KOPT-K1 (cell line): ENCODE data around the gene SRM.
"Not testable (repeated sequence)": the region's sequence is repeated elsewhere in the genome, so short reads cannot be mapped to it uniquely, and the experiment has no call there.

ENCODE experiments used
- H3K27ac ChIP-seq: fragments of 200-600 bp; sonication (generic); 2 replicates; pipeline ENCODE4 v1.5.1; 2016; ENCODE audit warnings: antibody characterized with exemption, mild to moderate bottlenecking, low read depth, low read length; ENCODE audit not compliant: poor library complexity, severe bottlenecking
- H3K36me3 ChIP-seq: fragments of 200-600 bp; sonication (generic); 2 replicates; pipeline ENCODE4 v1.5.1; 2017; ENCODE audit warnings: antibody characterized with exemption, mild to moderate bottlenecking, low read length, moderate library complexity; ENCODE audit not compliant: insufficient read depth
- H3K9me3 ChIP-seq: fragments of 200-600 bp; sonication (generic); 2 replicates; pipeline ENCODE4 v1.5.1; 2017; ENCODE audit warnings: antibody characterized with exemption, low read length, mild to moderate bottlenecking; ENCODE audit not compliant: insufficient read depth, poor library complexity, severe bottlenecking

The SRM gene

DNA sequence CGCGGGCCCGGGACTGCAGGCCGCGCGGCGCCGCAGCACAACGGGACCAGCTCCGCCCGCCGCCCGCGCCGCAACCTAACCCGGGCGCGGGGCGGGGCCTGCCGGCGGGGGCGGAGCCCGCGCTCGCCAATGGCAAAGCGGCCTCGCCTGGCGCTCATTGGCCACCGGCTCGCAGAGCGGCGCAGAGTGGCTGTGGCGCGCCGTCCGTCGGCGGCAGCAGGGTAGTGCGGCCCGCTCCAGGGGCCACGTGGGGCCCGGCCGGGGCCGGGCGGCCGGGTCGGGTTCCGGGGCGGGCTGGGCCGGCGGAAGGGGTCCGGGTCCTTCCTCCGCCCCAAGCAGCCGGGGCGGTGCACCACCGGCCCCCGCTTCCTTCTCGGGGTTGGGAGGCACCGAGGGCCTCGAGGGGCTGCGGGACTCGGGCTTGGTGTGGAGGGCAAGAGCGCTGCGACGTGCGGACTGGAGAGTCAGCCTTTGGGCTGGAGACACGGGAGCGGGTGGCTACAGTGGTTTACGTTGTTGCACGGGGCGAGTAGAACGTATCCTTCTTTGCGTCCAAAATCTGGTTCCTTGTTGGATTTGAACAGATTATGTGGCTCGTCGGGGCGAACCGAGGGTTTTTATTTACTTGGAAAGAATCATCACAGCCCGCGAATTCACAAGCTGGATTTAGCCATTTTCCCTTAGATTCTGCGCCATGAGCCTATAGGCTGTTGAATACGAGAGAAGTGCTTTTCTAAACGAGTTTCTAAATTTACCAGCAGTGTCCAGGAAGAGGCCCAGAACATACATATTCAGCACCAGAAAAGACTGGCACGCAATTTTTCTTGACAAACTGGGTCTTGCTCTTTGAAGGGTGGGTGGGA, at the start of gene SRM:
Gene SRM, minus strand, starts transcription at position 51 of the 863 bp plus-strand sequence. CDS start 75 bp downstream, outside the sequence.
- Histone ChIP-seq H3K9me3 (no peaks in the 10 kb centered on the region), H3K27ac (peak within 1 kb of the TSS; percentile 81), H3K36me3 (peaks cover 66% of the 10 kb centered on the region)

DNA sequence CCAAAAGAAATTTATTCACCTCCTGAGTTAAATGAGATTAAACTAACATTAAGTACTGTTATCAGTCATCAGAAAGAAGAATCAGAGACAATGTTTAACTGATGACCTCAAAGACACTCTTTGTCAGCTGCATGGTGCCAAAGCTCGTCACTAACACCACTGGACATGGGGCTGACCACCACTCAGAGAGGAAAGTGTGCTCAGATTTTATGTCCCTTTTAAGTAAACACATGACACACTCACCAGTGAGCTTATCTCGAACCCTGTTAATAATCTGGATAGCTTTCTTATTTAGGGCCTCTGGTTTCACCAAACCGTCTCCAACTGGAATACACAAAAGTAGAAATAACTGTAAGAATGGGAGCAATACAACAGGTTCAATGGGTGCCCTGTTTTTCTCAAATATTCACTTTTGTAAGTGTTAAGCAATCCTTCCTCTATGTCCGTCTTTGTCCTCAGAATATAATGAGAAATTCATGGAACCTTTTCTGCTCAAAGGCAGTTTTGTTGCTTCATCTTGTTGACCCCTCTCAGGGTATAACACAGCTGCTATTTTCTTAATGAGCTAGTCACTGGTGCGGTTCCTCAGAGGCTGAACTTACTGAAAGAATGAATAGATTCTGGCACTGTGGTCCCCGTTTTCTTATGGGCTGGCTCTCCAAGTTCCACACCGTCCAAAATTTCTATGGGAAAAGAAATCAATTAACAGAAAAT, 49.4 kb upstream of the SRM start:
- no peaks in the 10 kb centered on the region for H3K9me3 ChIP-seq
- H3K27ac ChIP-seq, result no peak overlapping the region
- H3K36me3 ChIP-seq, result peaks cover 88% of the 10 kb centered on the region

DNA sequence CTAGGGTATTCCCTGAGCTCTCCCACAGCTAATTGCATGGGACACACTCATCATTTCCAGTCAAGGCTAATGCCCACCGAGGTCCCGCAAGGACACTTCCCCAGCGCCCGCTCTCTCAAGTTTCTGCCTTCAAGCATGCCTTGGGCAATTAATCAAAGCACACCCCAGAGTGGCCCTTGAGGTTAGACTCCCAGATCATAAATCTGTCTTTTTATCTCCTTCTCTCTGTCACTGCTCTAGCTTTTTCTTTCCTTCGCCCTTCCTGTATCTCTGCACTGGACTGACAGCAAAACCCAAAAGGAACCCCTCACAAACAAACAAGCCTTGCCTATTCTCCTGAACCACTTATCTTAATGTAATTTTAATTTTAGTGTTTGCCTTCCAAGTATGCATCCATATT, 47.8 kb upstream of the SRM start:
- Histone ChIP-seq H3K9me3 (no peaks in the 10 kb centered on the region), H3K27ac (no peak overlapping the region), H3K36me3 (peaks cover 71% of the 10 kb centered on the region)

DNA sequence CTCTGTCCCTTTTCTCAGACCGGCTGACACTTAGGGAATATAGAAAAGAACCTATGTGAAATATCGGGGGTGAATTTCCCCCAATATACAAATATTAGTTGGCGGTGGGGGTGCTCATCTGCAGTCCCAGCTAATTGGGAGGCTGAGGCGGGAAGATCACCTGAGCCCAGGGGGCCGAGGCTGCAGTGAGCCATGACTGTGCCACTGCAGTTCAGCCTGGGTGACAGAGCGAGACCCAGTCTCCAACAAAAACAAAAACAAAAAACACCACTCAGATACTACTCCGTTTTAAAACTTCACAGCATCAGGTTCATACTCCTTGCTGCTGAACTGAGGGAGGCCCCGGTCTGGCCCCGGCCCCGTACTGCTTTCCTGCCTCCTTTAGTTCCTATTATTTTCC, 45.8 kb upstream of the SRM start:
- Histone ChIP-seq H3K27ac (no peak overlapping the region), H3K36me3 (peaks cover 51% of the 10 kb centered on the region), H3K9me3 (no peaks in the 10 kb centered on the region)

DNA sequence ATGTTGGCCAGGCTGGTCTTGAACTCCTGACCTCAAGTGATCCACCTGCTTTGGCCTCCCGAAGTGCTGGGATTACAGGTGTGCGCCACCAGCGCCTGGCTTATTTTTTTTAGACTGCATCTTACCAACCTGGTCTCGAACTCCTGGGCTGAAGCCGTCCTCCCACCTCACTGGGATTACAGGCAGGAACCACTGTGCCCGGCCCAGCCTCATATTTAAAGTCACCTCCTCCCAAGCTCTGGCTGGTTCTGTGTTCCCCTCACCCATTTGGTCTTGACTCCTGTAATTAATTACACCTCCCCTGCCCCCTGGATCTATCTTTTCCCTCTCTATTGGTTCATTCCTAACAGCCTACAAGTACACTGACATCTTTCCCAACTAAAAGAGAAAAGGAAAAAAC, 41.5 kb upstream of the SRM start:
- Histone ChIP-seq H3K27ac (no peak overlapping the region), H3K9me3 (no peaks in the 10 kb centered on the region), H3K36me3 (peaks cover 27% of the 10 kb centered on the region)

DNA sequence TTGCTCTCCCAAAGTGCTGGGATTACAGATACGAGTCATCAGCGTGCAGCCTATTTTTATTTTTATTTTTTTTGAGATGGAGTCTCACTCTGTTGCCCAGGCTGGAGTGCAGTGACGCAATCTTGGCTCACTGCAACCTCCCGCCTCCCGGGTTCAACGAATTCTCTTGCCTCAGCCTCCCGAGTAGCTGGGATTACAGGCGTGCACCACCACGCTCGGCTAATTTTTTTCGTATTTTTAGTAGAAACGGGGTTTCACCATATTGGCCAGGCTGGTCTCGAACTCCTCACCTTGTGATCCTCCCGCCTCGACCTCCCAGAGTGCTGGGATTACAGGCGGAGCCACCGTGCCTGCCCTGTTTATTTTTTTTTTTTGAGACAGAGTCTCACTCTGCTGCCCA, 41.0 kb upstream of the SRM start:
- H3K27ac ChIP-seq, H3K9me3 ChIP-seq: not testable (repeated sequence)
- H3K36me3 ChIP-seq, result peaks cover 27% of the 10 kb centered on the region

DNA sequence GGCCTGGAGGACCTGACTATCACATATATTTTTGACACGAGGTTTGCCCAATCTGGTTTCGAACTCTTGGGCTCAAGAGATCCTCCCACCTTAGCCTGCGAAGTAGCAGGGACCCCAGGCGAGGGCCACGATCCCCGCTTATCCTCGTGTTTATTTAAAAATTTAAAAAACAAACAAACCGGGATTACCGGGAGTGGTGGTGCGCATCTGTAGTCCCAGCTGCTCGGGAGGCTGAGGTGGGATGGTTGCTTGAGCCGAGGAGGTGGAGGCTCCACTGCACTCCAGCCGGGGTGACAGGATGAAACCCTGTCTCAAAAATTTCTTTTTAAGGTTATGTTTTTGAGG, 40.3 kb upstream of the SRM start:
- Histone ChIP-seq H3K9me3 (no peaks in the 10 kb centered on the region), H3K36me3 (peaks cover 29% of the 10 kb centered on the region), H3K27ac (peak overlapping the region; percentile 85)

DNA sequence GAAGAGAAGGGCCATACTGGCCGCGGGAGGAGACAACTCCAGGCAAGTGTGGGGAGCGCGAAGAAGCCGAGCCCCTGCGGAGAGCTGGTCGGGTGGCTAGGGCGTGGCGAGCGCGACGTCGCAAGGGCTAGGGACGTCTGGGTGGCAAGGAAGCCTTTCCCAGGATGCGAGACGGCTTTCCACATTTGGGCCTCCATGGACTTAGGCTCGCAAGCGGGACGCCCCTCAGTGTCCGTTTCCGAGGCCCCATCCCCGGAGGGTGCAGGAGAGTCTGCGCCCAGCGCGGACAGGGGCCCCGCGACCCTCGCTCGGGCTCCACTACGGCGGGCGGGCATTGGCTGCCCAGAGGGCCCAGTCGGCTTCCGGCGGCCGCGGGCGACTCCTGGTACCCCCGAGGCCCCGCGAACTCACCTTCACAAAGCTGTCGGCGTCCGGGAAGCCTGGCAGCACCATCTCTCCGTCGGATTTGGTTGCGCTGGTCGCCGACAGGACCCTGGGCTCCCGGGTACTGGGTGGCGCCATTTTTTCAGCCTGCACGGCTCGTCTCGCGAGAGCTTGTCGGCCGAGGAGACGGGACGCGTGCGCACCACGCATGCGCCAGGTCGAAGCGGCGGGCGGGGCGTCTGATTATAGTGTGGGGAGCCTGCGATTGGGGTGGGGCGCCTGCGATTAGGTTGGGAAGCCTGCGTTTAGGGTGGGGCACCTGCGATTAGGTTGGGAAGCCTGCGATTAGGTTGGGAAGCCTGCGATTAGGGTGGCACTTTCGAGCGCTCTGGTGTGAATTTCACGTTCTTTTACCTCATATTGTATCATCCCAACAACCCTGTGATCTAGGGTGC, 39.7 kb upstream of the SRM start, which contains the start of gene EXOSC10:
Gene EXOSC10, minus strand, starts transcription at position 560 of the 839 bp plus-strand sequence. Its CDS starts 38 bp downstream, at position 522.
- Histone ChIP-seq H3K9me3 (no peaks in the 10 kb centered on the region), H3K36me3 (peaks cover 35% of the 10 kb centered on the region), H3K27ac (peak within 1 kb of the TSS; percentile 85)

DNA sequence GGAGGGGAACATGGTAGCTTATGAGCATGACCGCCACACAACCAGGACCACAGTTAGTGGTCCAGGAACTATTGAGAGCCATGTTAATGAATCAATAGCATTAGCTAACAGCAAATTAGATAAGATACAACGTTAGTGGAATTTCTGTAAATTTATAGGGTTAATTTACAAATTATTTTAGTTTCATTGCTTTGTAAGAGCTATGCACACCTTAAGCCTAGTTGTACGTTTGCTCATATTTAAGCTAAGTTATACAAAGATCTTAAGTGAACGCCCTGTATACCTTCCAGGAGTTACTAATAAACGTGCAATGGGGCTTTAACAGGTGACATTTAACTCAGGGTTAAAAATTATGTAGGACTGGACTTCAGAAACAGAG, 39.1 kb upstream of the SRM start:
- H3K27ac ChIP-seq, result peak overlapping the region; percentile 85
- H3K36me3 ChIP-seq, result peaks cover 41% of the 10 kb centered on the region
- H3K9me3 ChIP-seq, result no peaks in the 10 kb centered on the region

DNA sequence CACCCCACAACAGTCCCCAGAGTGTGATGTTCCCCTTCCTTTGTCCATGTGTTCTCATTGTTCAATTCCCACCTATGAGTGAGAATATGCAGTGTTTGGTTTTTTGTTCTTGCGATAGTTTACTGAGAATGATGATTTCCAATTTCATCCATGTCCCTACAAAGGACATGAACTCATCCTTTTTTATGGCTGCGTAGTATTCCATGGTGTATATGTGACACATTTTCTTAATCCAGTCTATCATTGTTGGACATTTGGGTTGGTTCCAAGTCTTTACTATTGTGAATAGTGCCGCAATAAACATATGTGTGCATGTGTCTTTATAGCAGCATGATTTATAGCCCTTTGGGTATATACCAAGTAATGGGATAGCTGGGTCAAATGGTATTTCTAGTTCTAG, 24.0 kb upstream of the SRM start:
- not testable (repeated sequence) for H3K27ac ChIP-seq, H3K9me3 ChIP-seq
- peaks cover 73% of the 10 kb centered on the region for H3K36me3 ChIP-seq

DNA sequence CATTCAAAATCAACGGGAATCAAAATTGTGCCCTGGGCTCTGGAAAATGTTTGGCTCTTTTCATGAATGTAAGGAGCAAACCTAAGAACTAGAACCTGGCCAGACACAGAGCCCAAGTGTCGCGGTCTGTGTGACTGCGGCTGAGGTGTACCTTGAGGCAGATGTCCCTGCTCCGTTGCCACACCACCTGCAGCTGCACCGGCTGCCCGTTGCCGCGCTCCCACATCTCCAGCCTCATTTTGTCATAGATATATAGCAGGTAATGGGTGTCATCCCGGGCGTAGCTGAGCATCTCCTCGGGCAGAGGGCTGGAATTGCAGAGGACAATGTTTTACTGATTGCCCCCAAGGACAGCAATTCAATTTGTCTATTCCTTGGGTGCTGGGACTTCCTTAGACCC, 21.1 kb upstream of the SRM start:
- Histone ChIP-seq H3K27ac (no peak overlapping the region), H3K9me3 (no peaks in the 10 kb centered on the region), H3K36me3 (peaks cover 74% of the 10 kb centered on the region)

DNA sequence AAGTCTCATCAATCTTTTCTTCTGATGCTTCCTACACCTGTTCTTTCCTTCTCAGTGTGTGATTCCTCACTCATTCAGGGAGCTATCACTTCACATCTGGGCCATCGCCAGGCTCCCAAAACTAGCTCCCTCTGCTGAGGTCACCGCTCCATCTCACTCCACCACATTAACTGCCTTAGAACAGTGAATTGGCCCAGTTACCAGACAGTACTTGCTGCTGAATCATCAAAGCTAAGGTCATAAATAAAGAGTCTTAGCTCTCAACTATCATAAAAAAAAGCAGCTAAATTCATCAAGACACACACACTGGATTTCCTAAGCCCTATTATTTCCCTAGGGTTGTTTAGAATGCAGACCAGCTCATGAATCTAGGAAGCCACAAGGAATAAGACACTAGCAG, 18.8 kb upstream of the SRM start:
- Histone ChIP-seq H3K36me3 (peaks cover 97% of the 10 kb centered on the region), H3K27ac (no peak overlapping the region), H3K9me3 (no peaks in the 10 kb centered on the region)

DNA sequence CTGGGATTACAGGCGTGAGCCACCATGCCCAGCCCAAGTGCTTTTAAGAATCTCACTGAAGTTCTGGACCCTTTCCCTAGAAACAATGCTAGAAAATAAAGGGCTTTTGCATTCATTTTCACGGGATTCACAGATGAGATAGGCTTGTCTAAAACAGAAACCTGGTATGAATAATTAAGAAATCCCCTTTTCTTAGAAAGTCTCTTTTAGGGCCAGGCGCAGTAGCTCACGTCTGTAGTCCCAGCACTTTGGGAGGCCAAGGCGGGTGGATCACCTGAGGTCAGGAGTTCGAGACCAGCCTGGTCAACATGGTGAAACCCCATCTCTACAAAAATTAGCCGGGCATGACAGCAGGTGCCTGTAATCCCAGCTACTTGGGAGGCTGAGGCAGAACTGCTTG, 13.6 kb upstream of the SRM start:
- H3K27ac ChIP-seq, H3K9me3 ChIP-seq: not testable (repeated sequence)
- peaks cover 100% of the 10 kb centered on the region for H3K36me3 ChIP-seq

DNA sequence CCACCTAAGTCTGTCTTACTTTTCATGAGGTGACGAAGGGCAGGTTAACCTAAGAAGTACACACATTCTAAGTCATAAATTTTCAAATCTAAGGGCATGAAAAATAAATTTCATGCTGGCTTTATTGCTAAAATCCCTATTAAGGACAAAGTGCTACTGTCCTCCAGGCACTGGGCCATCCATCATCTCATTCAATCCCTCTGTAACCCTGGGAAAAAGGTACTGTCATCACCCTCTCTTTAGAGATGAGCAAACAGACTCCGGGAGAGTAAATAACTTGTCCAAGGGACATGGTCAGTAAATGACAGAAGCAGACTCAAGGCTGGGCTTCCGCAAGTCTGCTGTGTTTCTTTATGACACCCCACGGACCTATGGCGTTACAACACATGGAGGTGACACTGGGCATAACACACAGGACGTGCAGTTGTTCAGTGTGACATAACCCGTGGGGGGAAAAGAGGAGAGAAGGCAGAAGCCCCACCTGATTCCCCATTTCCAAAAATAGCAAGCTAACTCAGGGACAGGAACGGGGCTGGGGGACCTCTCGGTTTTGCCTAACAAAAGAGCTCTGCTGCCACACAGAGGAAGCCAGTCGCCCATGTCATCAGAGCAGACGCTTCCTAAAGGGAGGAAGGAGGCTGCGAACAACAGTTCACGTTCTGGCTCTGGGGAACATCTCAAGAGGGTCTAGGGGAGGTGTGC, 12.5 kb upstream of the SRM start:
- H3K27ac ChIP-seq, result no peak overlapping the region
- no peaks in the 10 kb centered on the region for H3K9me3 ChIP-seq
- H3K36me3 ChIP-seq, result peaks cover 100% of the 10 kb centered on the region
